ENCODE data around the gene ZKSCAN4.

- TF ChIP-seq CTCF (IDR thresholded peaks at IDR 0.05) (no peak), POLR2A (IDR thresholded peaks at IDR 0.05) (no peak)
Measured at GRCh38 chr6:28251661-28252008, 434 bp downstream of the ZKSCAN4 start.
